HG03342 (cell line): ENCODE results near the gene SLC12A8.

Source experiments
- ATAC-seq: cut with Tn5 transposase; IDR thresholded peaks from one replicate; pipeline ENCODE4 v1.9.1; 2021; ENCODE audit warnings: mild to moderate bottlenecking, moderate library complexity; ENCODE audit not compliant: unreplicated experiment

Gene SLC12A8, protein sequence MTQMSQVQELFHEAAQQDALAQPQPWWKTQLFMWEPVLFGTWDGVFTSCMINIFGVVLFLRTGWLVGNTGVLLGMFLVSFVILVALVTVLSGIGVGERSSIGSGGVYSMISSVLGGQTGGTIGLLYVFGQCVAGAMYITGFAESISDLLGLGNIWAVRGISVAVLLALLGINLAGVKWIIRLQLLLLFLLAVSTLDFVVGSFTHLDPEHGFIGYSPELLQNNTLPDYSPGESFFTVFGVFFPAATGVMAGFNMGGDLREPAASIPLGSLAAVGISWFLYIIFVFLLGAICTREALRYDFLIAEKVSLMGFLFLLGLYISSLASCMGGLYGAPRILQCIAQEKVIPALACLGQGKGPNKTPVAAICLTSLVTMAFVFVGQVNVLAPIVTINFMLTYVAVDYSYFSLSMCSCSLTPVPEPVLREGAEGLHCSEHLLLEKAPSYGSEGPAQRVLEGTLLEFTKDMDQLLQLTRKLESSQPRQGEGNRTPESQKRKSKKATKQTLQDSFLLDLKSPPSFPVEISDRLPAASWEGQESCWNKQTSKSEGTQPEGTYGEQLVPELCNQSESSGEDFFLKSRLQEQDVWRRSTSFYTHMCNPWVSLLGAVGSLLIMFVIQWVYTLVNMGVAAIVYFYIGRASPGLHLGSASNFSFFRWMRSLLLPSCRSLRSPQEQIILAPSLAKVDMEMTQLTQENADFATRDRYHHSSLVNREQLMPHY

DNA sequence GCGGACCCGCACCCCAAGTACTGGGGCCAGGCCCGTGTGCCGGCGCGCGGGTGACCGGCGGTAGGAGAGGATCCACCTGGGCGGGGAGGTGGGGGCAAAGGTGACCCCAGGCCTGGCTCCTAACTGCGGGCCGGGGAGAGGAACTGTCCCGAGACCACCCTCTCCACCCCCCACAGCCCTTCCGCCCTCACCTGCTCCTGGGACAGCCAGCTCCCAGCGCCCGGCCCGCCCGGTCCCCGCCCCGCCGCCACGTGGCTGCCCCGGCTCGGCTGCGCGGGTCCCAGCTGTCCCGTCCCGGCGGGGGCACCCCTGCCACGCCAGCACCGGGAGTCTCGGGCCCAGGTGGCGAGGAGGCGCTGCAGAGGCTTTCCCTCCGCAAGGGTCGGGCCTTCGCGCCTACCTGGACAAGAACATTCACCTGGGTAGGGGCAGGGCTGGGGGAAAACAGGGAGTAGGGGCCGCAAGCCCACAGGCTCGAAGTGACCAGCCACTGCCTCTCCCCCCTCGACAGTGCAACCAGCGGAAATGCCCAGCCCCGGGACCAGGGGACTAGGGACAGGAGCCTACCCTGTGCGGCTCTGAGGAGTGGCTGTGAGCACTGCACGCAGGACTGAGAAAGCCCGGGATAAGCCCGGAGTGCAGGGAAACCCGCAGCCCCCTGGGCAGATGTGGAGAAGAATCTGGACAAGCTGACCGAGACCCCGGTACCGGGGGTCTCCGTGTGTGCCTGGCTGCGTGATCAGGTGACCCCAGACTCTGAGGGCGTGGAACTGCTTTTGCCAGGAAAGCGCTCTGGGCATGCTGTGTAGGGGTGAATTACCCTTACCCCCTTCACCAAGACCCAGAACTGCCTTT lies at the start of gene SLC12A8:
Gene SLC12A8 (minus strand): TSS at position 240 of the 855 bp plus-strand sequence. CDS start 1,399 bp downstream, outside the sequence.
- no peak for ATAC-seq

DNA sequence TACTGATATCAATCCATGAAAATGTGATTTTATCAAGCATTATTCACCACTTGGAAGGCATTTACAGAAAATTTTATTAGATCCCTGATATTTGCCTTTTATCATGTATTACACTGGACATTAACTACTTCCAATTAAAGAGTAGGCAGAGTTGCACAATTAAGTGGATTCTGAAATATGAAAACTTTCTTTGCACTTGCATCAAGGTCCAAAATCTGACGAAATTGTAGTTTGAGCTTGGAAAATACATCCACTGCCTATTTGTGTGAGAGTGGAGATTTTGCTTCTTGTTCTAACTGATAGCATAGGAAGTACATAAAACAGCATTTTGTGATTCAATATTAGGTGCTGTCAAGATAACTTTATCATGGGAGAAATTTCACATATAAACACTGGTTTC lies 49.6 kb upstream of the SLC12A8 start:
- no peak for ATAC-seq

DNA sequence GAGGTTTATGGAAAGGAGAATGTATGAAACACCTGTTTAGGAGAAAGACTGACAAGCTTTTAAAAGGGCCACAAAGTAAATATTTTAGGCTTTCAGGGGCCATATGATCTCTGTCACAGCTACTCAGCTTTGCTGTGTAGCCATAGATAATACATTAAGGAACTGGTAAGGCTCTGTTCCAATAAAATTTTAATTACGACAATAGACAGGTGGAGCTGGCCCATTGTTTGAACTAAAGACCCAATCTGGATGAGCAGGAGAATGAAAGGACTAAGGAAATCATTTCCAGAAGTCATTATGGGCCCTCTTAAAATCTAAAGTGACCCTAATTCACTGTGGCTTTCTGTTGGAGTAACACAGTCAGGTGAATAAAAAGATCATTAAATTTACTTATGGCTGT lies 48.5 kb upstream of the SLC12A8 start:
- ATAC-seq: no peak

DNA sequence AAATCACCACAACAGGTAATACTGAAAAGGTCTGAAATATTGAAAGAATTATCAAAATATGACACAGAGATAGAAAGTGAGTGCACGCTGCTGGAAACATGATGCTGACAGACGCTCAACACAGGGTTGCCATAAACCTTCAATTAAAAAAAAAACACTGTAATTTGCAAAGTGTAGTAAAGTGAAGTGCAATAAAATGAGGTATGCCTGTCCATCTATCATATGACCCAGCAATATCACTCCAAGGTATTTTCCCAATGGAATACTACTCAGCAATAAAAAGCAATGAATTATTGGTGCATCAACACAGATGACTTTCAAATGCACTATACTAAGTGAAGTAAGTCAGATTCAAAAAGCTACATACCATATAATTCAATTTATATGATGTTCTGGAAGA lies 47.6 kb upstream of the SLC12A8 start:
- no peak for ATAC-seq

DNA sequence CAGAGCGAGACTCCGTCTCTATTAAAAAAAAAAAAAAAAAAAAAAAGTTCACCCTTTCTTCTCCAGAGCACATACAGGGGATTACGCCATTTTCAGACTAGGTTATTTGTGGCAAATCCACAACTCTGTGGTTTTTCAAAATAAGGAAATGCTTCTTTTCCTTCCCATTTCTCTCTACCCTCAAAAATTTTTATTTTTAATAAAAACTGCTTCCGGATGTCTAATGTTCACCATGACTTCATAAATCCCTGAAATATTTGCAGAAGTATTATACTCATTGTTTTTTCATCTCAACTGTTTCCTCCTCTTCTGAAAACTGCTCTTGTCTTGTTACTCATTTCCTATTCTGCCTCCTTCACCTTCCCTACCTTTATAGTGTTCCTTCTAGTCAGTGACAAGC lies 45.0 kb upstream of the SLC12A8 start:
- no peak for ATAC-seq

DNA sequence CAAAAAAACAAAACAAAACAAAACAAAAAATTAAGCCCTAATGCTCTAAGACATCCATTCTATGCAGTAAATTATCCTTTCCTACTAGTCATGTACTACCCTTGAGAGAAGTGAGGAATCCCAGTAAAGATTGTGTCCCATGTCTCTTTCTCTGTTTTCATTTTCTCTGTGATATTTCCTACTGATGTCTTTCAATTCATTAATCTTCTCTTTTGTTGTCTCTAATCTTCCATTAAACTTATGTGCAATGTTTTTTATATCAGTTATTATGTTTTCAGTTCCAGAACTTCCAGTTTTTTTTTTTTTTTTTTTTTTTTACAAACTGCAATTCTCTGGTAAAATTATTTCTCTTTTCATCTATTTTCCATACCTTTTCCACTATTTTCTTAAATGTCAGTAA lies 44.1 kb upstream of the SLC12A8 start:
- ATAC-seq: no peak

DNA sequence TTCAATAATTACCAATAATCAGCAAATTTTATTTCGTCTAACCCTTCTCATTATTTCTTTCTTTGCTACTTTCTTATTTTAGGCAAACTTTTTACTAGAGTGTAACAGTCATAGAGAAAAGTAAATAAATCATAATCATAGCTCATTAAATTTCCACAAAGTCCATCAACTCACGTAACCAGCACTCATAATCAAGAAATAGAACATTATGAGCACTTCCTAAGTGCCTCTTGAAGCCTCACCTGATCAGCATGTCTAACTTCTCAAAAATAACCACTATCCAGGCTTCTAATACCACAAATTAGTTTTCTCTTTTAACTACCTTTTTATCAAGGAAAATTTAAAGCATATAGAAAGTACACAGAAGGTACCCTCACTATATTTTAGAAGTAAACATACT lies 38.4 kb upstream of the SLC12A8 start:
- no peak for ATAC-seq

DNA sequence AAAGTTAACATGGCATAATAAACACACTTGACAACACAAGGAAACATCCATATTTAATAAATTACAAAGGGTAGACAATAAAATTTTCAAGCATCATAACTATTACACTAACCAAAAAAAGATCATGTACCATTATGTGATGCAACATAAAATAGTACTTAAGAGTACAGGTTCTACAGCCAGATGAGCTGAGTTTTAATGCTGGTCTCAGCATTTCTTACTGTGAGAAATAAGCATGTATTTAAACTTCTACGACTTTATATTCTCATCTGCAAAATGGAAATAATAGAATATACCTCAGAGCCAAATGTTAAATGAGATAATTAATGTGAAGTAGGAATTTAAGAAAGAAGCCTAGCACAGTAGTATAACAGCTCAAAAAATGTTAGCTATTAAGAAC lies 33.7 kb upstream of the SLC12A8 start:
- ATAC-seq: no peak

DNA sequence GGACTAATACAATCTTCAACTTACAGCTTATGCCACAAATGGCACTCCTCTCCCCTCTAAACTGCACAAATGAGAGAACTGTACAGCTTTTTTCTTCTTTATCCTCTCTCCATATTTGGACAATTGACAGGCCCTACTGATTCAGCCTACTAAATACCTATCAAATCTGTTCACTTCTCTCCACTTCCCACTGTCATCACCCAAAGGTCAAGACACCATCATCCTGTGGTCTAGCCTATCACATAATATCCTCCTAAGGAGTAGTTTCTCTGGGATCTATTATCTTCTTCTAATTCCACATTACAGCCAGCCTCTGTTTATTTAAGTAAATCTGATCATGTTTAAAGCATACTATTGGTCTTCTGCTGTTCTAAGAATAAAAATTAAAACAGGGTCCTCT lies 33.0 kb upstream of the SLC12A8 start:
- ATAC-seq: no peak

DNA sequence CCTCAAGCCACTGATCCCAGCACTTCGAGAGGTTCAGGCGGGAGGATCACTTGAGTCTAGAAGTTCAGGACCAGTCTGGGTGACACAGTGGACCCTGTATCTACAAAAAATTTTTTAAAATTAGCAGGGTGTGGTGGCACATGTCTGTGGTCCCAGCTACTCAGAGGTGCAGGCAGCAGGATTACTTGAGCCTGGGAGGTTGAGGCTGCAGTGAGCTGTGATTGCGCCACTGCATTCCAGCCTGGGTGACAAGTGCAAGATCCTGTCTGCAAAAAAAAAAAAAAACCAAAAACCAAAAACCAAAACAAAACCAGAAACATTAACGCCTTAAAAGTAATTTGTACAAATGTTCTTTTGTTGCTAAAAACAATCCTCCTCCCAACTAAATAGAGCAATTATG lies 27.9 kb upstream of the SLC12A8 start:
- no peak for ATAC-seq

DNA sequence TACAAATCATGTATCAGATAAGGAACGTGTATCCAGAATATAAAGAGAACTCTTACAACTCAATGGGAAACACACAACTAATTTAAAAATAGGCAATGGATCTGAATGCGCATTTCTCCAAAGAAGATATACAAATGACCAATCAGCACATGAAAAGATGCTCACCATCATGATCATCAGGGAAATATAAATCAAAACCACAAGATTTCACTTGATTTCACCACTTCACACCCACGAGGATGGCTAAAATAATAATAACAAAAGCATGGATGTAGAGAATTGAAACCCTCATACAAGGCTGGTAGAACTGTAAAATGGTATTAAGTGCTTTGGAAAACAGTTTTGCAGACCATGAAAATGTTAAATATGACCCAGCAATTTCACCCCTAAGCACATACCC lies 26.7 kb upstream of the SLC12A8 start:
- ATAC-seq: no peak

DNA sequence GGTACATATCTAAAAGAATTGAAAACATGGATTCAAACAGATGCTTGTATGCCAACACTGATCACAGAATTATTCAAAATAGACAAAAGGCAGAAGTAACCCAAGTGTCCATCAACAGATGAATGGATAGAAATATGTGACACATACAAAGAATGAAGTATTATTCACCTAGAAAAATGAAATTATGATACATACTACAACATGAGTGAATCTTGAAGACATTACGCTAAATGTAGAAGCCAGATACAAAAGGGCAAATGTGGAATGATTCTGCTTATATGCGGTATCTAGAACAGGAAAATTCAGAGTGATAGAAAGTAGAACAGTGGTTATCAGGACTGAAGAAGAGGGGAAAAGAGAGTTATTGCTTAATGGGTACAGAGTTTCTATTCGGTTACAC lies 26.2 kb upstream of the SLC12A8 start:
- ATAC-seq: no peak

DNA sequence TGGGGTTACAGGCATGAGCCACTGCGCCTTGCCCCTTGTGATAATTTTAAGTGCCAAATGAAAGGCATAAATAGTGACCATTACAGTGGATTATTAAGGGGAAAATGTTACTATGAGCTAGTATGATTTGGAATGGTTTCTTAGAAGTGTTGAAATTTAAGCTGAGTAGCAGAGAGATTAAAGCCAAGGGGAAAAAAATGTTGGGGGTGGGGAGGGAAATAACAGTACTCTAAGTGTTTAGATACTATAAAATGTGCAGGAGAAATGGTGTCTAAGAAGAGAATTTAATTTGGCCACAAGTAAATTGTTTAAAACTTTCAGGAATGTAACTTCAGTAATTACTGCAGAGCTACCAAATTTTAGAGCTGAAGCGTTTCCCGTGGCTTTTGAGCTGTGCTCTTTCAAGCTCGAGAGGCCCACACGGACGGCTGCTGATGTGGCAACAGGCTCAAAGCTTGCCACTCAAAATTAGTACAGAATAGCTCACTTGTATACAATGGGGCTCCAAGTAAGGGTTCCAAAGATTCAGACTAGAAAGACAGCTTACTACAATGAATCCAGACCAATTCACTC lies 23.9 kb upstream of the SLC12A8 start:
- no peak for ATAC-seq

DNA sequence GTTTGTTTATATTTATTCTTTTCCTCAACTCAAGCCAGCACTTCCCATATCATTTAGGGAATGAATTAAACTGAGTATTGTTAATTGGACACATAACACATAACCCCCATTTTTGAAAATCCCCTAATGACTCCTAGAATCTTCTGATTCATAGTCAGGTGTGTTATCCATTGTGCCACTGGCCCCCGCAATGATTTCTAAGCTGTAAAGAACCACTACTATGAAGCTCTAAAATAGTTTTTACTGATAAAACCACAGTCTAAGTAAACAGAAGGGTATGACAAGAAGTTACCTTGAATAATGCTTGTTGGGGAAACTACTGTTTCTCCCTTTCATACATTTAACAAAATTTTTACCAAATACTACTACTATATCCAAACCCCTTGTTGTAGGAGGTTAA lies 22.3 kb upstream of the SLC12A8 start:
- ATAC-seq: no peak

DNA sequence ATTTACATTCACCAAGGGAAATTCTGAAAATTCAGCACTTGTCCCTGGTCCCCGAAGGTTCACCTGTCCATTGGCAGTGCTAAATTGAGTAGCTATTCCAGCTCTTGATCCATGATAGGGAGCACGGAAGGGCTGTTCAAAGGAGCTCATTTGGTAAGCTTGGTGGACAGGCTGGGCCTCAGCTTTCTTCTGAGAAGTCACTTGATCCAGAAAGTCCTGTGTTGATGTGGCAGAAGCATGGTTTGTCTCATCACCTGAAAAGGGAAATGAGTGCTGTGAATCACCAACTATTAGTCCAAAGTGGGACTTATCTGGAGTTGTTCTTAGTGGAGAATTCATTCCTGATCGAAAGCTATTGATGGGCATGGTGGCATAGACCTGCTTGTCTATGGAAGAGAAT lies 19.9 kb upstream of the SLC12A8 start:
- no peak for ATAC-seq

DNA sequence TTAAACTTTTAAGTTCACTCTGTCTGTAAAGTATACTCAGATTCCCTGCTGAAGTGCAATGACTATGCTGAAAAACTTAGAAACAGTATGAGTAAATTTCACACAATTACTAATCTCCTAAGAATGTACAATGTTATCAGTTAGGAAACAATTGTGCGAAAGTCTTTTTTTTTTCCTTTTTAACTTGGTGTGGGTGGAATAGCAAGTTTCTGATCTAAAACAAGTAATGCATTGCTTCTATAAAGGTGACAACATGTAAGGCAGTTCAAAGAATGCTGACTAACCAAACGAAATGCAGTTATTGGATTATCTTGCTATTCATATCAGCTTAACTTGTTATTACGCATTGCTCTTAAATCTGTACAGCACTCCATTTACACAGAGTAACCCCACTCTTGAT lies 19.3 kb upstream of the SLC12A8 start:
- ATAC-seq: no peak

DNA sequence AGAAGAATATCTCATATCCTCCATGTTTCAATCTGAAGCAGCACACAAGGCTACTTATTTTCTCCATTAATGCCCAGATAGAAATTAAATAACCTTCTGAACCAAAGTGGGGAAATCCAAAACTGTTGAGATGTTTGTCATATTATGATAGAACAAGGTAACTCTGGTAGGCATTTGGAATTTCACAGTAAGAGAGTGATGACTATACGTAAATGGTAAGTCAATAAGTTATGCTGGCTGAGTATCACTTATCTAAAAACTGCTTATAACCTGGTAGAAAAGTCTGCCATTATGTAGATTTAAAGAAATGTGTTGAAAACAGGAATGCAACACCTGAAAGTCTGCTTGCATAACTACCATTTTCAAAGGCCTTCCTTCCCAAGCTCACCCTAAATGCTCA lies 17.2 kb upstream of the SLC12A8 start:
- no peak for ATAC-seq

DNA sequence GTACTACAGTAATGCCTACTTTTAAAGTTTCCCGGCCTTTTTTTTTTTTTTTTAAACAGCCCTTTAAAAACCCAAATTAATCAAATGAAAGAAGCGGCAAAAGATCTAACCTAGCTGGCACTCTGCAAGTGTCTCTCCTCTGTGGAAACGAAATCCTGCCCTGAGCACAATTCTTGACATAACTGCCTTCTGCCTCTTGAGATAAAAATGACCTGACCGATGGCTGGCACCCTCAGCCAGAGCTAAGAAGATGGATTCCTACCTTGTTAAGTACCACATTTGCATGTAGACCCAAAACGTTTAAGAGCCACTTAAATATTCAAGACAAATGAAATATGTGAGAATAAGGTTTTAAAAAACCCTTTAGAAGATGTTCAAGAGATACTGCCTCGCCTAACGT lies 16.6 kb upstream of the SLC12A8 start:
- no peak for ATAC-seq

DNA sequence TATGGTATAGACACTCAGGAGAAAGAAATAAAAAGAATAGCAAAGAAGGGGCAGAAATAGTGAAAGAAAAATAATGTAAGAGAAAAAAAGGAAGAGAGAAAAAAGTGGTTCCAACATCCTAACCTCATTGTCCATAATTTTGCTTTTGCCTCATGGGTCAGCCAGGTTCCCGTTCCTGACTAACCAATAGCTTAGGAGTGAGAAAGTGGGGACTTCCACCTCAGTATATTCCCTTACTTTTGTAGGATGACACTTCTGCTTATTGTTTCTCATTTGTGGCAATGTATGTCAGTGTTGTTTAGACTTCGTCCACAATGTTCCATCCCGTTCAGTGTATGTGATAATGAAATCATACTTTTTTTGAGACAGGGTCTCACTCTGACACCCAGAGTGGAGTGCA lies 9.3 kb upstream of the SLC12A8 start:
- ATAC-seq: no peak

DNA sequence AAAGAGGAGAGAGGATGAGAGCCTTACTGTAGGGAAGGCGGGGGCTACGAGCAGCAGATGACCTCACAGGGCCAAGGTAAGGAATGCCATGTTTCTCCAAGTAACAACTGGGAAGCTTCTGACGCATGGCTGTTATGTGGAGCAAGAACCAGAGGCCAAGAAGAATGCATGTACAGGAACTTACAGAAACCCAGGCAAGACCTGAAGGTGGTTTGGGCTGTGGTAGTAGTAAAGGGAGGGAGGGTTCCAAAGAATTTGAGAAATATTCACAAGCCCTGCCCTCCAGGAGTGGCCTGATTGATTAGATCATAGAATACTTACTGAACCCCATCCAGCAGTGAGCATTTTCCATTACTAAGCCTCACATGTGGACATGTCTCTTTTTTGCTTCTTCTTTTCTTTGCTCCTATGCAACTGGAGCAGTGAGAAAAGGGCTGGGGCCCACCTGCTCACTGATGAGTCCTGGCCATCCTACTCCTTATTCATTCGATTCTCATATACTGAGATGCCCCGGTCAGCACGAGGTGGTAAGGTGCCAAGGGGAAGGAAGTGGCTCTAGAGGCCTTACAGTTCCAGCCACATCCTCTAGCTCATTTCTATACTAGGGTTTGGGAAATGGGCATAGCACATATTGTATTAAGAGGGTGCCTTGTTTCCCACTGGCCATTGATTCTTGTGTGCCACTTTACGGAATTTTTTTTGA lies 8.3 kb upstream of the SLC12A8 start:
- ATAC-seq: no peak

DNA sequence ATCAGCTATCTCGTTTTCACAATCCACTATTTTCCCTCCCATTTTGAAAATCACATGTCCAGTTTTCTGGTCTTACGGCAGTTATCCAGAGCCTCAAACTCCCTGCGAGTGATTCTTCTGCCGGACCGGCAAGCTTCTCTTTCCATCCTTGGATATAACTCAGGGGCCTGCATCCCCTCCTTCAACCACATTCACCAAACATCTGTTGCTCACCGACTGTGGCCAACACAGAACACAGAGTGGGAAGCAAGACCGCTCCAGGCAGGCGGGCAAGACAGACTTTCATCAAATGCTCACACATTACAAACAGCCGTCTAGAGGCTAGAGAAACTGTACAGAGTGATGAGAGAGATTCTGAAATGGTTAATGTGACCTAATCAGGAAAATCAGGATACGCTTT lies 7.6 kb upstream of the SLC12A8 start:
- no peak for ATAC-seq
